Right lung (tissue), 10 donors: ENCODE measurements around the gene SLC12A6. TPM values are rescaled to one million over a fixed set of nuclear protein-coding genes. Genes with fewer than 3 reads are reported as not detected.
A peak's percentile ranks its signal among the peaks of the same experiment; 100 is the strongest.
"Not testable (repeated sequence)": the region's sequence is repeated elsewhere in the genome, so short reads cannot be mapped to it uniquely, and the experiment has no call there.

ENCODE experiments used
- DNase-seq, 2 donors: peaks; one replicate each; pipeline ENCODE4 v3.0.0-alpha.2; 2013
- long read RNA-seq, 8 donors: transcript quantifications; one replicate each; lab custom pipeline, GENCODE V29; 2026
- polyA plus RNA-seq, 5 donors: library from polyadenylated mRNA; unstranded; fragments of 120-200 nt; gene quantifications; one replicate each; pipeline versions ENCODE4 v1.2.1 to v1.2.3, GENCODE V29; 2013; ENCODE audit warnings: inconsistent platforms in 1 of 5, low replicate concordance in 1 of 5; ENCODE audit not compliant: insufficient read length in 5 of 5, insufficient read depth in 1 of 5

SLC12A6 gene
- polyA plus RNA-seq = 10 to 100 TPM; 18.1 to 39.2 (median 29.9) TPM
- long read RNA-seq, donor 1, partial matches to known transcripts = 0 of 2 reads
- long read RNA-seq, donor 1, other reads (novel, unspliced or antisense) = 0 of 2 reads
- long read RNA-seq, donor 2, partial matches to known transcripts = 181 of 203 reads
- long read RNA-seq, donor 2, other reads (novel, unspliced or antisense) = 22 of 203 reads
- long read RNA-seq, donor 3, partial matches to known transcripts = 0 of 1 reads
- long read RNA-seq, donor 3, other reads (novel, unspliced or antisense) = 0 of 1 reads
- long read RNA-seq, donor 4 = 0 reads
- long read RNA-seq, donor 5, partial matches to known transcripts = 0 of 2 reads
- long read RNA-seq, donor 5, other reads (novel, unspliced or antisense) = 0 of 2 reads
- long read RNA-seq, donor 6, partial matches to known transcripts = 0 of 2 reads
- long read RNA-seq, donor 6, other reads (novel, unspliced or antisense) = 0 of 2 reads
- long read RNA-seq, donor 7 = 0 reads
- long read RNA-seq, donor 8 = 0 reads

GRCh38 chr15:34337557-34338306, at the start of gene SLC12A6:
TSS of gene SLC12A6 (minus strand) at chr15:34337781. CDS start at chr15:34336680, 1,101 bp downstream.
- DNase-seq = peak; percentile 83

GRCh38 chr15:34381829-34382521, 44.4 kb upstream of the SLC12A6 start:
- not testable (repeated sequence) for DNase-seq

- DNase-seq = not testable (repeated sequence)
Measured at GRCh38 chr15:34380491-34380890, 42.9 kb upstream of the SLC12A6 start.

- DNase-seq = no peak
Measured at GRCh38 chr15:34376856-34377255, 39.3 kb upstream of the SLC12A6 start.

GRCh38 chr15:34375541-34375940, 38.0 kb upstream of the SLC12A6 start:
- DNase-seq = not testable (repeated sequence)

GRCh38 chr15:34374816-34375215, 37.2 kb upstream of the SLC12A6 start:
- DNase-seq = no peak

- DNase-seq = no peak
Measured at GRCh38 chr15:34373951-34374350, 36.4 kb upstream of the SLC12A6 start.

- DNase-seq = no peak
Measured at GRCh38 chr15:34370643-34371042, 33.1 kb upstream of the SLC12A6 start.

- no peak for DNase-seq
Measured at GRCh38 chr15:34370129-34370528, 32.5 kb upstream of the SLC12A6 start.

GRCh38 chr15:34367101-34368081, 29.8 kb upstream of the SLC12A6 start, which contains the start of gene LPCAT4:
TSS of gene LPCAT4 (minus strand) at chr15:34367196. CDS start at chr15:34367100, 96 bp downstream.
- peak; percentile 85 to 86 for DNase-seq

GRCh38 chr15:34366271-34367065, 28.9 kb upstream of the SLC12A6 start:
- peak in 1 of 2 donors; percentile 41 for DNase-seq

- DNase-seq = no peak
Measured at GRCh38 chr15:34365836-34366235, 28.3 kb upstream of the SLC12A6 start.

- no peak for DNase-seq
Measured at GRCh38 chr15:34365091-34365825, 27.7 kb upstream of the SLC12A6 start.

- DNase-seq = no peak
Measured at GRCh38 chr15:34364041-34364440, 26.5 kb upstream of the SLC12A6 start.

- no peak for DNase-seq
Measured at GRCh38 chr15:34362047-34362773, 24.6 kb upstream of the SLC12A6 start.

GRCh38 chr15:34361278-34361677, 23.7 kb upstream of the SLC12A6 start:
- DNase-seq = no peak

- no peak for DNase-seq
Measured at GRCh38 chr15:34360298-34360697, 22.7 kb upstream of the SLC12A6 start.

GRCh38 chr15:34359416-34359815, 21.8 kb upstream of the SLC12A6 start:
- no peak for DNase-seq
